ENCODE measurements around the gene IGFL2.

DNA sequence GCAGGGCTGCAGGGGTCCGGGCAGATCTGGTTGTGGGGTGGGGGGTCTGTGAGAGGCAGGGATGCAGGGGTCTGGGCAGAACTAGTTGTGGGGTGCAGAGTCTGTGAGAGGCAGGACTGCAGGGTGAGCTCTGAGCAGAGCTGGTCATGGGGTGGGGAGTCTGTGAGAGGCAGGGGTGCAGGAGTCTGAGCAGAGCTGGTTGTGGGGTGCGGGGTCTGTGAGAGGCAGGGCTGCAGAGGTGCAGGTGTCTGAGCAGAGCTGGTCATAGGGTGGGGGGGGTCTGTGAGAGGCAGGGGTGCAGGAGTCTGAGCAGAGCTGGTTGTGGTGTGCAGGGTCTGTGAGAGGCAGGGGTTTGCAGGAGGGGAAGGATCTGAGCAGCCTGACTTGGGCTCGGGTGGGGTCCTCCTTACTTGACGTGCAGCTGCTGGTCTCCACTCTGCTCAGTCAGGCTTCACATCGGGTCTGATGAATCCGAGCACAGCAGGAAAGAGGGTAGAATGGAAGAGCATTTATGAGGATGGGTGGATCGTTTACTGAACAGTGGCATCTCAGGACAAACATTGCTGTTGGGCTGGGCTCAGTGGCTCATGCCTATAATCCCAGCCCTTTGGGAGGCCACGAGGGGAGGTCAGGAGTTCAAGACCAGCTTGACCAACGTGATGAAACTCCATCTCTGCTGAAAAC, 31.2 kb downstream of the IGFL2 start:
- no peak for TF ChIP-seq POLR2A (IDR thresholded peaks at IDR 0.05)
- TF ChIP-seq, protein P1, sequence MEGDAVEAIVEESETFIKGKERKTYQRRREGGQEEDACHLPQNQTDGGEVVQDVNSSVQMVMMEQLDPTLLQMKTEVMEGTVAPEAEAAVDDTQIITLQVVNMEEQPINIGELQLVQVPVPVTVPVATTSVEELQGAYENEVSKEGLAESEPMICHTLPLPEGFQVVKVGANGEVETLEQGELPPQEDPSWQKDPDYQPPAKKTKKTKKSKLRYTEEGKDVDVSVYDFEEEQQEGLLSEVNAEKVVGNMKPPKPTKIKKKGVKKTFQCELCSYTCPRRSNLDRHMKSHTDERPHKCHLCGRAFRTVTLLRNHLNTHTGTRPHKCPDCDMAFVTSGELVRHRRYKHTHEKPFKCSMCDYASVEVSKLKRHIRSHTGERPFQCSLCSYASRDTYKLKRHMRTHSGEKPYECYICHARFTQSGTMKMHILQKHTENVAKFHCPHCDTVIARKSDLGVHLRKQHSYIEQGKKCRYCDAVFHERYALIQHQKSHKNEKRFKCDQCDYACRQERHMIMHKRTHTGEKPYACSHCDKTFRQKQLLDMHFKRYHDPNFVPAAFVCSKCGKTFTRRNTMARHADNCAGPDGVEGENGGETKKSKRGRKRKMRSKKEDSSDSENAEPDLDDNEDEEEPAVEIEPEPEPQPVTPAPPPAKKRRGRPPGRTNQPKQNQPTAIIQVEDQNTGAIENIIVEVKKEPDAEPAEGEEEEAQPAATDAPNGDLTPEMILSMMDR (IDR thresholded peaks at IDR 0.05): no peak
